ENCODE data around the gene TTC7B.

The TTC7B gene

DNA sequence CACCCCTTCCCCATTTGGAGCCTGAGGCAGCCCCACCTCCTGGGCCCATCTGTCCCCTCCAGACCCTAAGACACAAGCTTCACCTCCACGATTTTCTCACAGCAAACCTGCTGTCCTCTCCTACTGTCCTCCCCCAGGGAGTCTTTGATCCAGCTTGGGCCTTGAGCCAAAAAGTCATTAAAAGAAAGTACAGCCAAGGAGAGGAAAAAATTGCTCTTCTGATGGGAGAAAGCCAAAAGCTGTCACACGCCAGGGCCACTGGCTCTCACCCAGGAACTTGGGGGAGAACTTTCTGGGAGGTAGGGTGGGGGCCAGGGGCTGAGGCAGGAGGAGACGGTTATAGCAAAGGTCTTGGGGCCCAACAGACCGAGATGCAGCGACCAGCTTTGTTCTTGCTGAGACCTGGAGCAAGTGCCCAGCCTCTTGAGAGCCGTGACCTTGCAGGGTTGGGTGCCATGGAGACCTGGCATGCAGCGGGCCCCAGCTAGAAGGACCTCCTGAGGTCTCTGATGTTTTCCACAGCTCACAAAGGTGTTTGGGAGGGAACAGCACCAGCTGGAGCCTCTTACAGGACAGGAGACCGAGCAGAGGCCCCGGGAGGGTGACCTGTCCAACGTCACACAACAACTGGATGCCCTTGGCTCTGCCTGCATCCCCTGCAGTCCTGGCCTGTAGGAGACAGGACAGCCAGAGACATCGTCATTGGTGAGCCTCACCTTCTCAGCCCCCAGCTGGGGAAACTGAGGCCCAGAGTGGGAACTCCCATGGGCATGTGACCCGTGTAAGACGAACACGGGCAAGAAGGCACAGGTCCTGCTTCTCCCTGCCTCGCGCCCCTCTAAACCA lies 294.9 kb downstream of the TTC7B start:
- peak overlapping the region; percentile 80 for H3K27ac ChIP-seq
- TF ChIP-seq, protein P1, sequence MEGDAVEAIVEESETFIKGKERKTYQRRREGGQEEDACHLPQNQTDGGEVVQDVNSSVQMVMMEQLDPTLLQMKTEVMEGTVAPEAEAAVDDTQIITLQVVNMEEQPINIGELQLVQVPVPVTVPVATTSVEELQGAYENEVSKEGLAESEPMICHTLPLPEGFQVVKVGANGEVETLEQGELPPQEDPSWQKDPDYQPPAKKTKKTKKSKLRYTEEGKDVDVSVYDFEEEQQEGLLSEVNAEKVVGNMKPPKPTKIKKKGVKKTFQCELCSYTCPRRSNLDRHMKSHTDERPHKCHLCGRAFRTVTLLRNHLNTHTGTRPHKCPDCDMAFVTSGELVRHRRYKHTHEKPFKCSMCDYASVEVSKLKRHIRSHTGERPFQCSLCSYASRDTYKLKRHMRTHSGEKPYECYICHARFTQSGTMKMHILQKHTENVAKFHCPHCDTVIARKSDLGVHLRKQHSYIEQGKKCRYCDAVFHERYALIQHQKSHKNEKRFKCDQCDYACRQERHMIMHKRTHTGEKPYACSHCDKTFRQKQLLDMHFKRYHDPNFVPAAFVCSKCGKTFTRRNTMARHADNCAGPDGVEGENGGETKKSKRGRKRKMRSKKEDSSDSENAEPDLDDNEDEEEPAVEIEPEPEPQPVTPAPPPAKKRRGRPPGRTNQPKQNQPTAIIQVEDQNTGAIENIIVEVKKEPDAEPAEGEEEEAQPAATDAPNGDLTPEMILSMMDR (conservative IDR thresholded peaks at IDR 0.05) = no peak

DNA sequence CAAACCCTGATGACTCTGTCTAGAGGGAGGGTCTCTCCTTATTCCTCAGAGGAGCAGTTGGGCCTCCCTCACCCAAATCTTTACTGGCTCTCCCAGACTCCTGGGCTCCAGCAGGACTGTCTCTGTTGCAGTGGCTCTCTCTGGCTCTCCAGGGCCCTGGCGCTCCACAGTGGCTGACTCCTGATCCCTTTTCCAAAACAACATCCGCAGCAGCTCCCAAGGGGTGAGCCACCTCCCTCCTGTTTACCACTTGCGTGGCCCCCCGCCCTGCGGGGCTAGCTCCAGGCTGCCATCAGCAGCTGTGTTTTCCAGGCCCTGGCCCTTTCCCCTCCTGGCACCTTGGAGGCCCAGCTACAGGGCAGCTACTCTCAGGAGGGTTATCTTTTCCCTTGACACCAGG lies 295.9 kb downstream of the TTC7B start:
- TF ChIP-seq, protein P1 (conservative IDR thresholded peaks at IDR 0.05) = no peak
- H3K27ac ChIP-seq = peak overlapping the region; percentile 80

DNA sequence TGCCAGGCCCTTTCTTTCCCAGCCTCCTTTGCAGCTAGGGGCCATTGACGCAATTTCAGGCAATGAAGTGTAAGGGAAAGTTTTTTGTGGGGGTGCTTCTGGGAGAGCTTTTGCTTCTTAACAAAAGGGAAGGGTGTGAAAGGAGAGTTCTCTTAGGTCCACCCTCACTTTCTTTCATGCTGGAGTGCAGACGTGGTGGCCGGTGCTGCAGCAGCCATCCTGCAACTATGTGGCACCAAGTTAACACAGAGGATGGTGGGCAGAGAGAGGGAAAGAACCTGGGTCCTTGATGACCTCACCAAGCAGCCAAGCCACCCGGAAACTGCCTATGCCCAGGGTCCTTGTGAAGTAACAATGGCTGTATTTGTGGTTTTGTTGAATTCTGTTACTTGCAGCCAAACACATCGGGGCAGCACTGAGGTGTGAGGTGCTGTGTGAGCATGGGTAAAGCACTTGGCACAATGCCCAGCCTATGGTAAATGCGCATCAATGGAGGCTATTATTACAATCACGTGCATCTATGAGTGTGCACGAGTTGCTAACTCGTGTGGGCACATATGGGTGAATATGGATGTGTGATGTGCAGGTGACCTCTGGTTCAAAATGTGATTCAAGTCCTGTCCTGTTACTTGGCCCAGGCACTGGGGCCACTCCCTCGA lies 296.8 kb downstream of the TTC7B start:
- TF ChIP-seq, protein P1 (conservative IDR thresholded peaks at IDR 0.05) = no peak
- peak overlapping the region; percentile 80; the same call in 1 of the 2 replicates for H3K27ac ChIP-seq

DNA sequence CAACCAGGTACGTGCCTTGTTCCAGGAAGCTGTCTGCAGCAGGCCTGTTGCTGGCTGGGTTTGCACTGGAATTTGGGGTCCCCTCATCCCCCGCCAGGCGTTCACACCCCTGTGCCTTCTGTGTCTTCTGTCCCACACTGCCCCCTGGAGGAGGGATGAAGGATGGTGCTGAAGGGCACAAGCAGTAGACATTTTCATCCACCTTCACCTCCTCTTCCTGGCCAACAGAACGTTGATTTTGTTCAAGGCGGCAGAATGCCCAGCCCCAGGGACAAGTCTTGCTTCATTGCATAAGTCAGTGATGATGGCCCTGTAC lies 297.3 kb downstream of the TTC7B start:
- no peak overlapping the region for H3K27ac ChIP-seq
- TF ChIP-seq, protein P1 (conservative IDR thresholded peaks at IDR 0.05) = peak; percentile 32

DNA sequence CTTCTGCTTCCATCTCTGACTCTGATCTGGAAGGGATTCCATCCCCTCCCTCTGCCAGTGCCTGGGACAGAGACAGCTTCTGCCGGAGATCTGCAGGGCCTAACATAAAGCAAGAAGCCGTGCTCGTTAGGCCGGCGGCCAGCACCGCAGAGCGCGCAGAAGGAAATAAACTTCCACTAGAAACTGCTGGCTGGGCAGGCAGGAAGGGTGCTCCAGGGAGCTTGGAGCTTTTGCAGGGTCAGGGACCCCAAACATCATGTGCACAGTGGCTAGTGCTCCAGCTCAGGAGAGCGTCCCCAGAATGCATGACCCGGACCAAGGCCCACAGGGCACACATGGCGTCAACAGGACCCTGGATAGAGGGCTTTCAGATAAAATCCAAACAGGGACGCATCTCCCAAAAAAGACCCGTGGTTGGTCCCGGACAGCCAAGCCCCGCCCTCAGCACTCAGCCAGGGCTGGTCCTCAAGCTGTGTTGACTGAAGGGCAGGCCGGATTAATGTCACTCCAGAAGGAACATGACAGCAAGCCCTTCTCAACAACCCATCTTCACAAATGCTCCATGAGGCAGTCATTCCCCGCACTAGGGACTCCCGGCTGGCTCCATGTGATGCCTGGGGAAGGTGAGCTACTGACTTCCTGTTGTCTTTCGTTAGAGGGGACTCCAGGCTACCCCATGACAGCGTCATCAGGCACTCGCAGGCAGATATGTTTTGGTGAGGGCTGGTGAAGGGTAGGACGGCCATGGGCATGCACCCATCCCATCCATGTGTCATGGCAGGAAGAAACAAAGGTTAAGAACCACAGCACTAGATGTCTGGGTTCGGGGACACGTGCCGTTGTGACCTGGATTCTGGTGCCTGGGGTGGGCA lies 297.9 kb downstream of the TTC7B start:
- no peak overlapping the region for H3K27ac ChIP-seq
- TF ChIP-seq, protein P1 (conservative IDR thresholded peaks at IDR 0.05) = no peak

DNA sequence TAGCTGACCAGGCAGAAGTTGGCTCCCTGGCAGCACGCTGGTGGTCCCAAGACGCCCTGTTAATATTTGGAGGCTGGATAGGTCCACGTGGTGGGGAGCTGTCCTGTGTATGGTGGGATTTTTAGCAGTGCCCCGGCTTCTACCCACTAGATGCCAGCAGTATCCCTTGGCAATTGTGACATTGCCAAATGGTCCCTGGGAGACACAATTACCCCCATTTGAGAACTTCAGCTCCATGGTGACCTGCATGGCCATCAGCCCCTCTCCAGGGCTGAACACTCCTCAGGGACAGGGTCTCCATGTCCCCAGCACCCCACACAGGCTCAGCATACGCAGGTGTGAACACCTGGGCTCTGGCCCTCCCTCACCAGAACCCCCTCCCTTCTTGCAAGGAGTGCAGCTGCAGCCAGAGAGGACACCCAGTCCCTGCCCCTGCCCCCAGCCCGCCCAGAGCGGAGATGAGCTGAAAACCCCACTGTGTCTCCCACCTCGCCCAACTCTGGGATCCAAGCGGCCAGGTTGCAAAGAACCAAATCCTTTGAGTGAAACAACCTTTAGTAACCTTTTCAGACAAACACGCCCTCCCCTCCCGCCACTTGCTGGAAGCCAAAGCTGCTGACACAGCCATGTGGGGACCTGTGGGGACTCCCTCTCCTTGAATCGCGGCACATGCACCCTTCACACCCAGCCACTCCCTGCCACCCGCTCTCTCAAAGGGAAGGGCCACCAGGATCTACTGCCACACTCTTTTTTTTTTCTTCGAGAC lies 299.0 kb downstream of the TTC7B start:
- no peak overlapping the region for H3K27ac ChIP-seq
- TF ChIP-seq, protein P1 (conservative IDR thresholded peaks at IDR 0.05) = no peak
